Measurements from ENCODE around the gene DGKI. TPM values are rescaled to one million over a fixed set of nuclear protein-coding genes. Genes with fewer than 3 reads are reported as not detected.

The DGKI gene
- total RNA-seq, 1 experiment from 2014 or later, result 0.55 TPM

DNA sequence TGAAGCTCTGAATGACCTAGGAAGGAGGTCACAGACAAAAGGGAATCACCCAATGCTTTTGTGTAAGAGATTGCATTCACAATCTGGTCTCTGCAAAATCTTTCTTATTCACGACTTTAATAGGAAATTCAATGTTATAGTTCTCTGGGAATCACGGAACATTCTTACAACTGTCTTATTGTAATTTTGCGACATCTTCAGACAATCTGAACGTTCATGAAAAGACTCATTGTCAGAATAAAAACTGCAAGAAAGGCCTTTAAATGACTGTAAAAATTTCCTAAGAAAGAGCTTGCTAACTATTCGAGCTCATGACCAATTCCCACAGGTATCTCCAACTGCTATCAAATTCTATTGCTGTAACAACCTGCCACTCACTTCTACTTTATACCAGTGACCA, 130.7 kb downstream of the DGKI start:
- Histone ChIP-seq H2BK15ac (ENCODE audit: low read depth, low read length) (no peak overlapping the region), H3K79me2 (ENCODE audit: insufficient read depth, low read length) (no peaks in the 10 kb centered on the region), H3K56ac (ENCODE audit: insufficient read length, low read depth, low read length) (no peak overlapping the region), H3K9ac (ENCODE audit: extremely low read depth, insufficient read length, low read length) (no peak overlapping the region), H2BK120ac (ENCODE audit: low read depth, low read length, poor library complexity, severe bottlenecking) (no peak overlapping the region), H3K23me2 (ENCODE audit: insufficient read length, low read depth, low read length, poor library complexity, severe bottlenecking) (no peaks in the 10 kb centered on the region), H3K23ac (ENCODE audit: insufficient read length, low read depth, low read length) (no peak overlapping the region), H3K27ac (ENCODE audit: insufficient read length, low read depth, low read length) (no peak overlapping the region), H2BK20ac (ENCODE audit: low read depth, low read length, poor library complexity, severe bottlenecking) (no peak overlapping the region), H3K4ac (ENCODE audit: low read depth, low read length) (no peak overlapping the region), H3K79me1 (ENCODE audit: insufficient read depth, low read depth, low read length, poor library complexity, severe bottlenecking) (no peaks in the 10 kb centered on the region), H3K27me3 (ENCODE audit: insufficient read depth, low read length) (no peaks in the 10 kb centered on the region), H4K20me1 (ENCODE audit: control insufficient read depth, insufficient read depth, insufficient read length) (no peaks in the 10 kb centered on the region), H3K18ac (ENCODE audit: insufficient read length, low read depth, low read length) (no peak overlapping the region), H4K8ac (replicated peaks; ENCODE audit: insufficient read length, low read depth, low read length) (no peak overlapping the region), H3K4me1 (ENCODE audit: insufficient read depth, low read length) (no peaks in the 10 kb centered on the region), H2AFZ (ENCODE audit: low read length) (no peak overlapping the region), H2BK5ac (ENCODE audit: insufficient read length, low read length) (no peak overlapping the region), H2BK12ac (ENCODE audit: insufficient read length, low read depth, low read length) (no peak overlapping the region), H4K91ac (ENCODE audit: insufficient read length, low read depth, low read length) (no peak overlapping the region), H3K14ac (ENCODE audit: insufficient read depth, low read length) (no peak overlapping the region), H3K9me3 (ENCODE audit: control insufficient read depth, low read depth, low read length) (no peaks in the 10 kb centered on the region), H2AK5ac (ENCODE audit: insufficient read length, low read length) (no peak overlapping the region), H3K4me2 (ENCODE audit: insufficient read depth, insufficient read length, low read length) (no peak overlapping the region), H4K5ac (ENCODE audit: insufficient read length, low read depth, low read length) (no peak overlapping the region), H3T11ph (ENCODE audit: low read length) (no peak overlapping the region)
- H3K27ac Mint-ChIP-seq, result no peak overlapping the region
- H3K9me3 Mint-ChIP-seq, result no peaks in the 10 kb centered on the region
- no CpG with 5 or more reads among the region's 5 CpGs for WGBS (ENCODE audit: extremely low coverage, insufficient read length, low lambda C conversion rate)
- H3K27me3 Mint-ChIP-seq (ENCODE audit: low read depth), result peaks cover 5% of the 10 kb centered on the region; the same call in 1 of the 2 replicates
- H3K4me1 Mint-ChIP-seq, result peaks cover 41 to 44% of the 10 kb centered on the region in 2 experiments
- no peaks in the 10 kb centered on the region; a peak in 1 of 7 replicates for H3K36me3 Mint-ChIP-seq (ENCODE audit: insufficient read depth in 1 of 3, low read depth in 3 of 3)
- TF ChIP-seq, protein P1, sequence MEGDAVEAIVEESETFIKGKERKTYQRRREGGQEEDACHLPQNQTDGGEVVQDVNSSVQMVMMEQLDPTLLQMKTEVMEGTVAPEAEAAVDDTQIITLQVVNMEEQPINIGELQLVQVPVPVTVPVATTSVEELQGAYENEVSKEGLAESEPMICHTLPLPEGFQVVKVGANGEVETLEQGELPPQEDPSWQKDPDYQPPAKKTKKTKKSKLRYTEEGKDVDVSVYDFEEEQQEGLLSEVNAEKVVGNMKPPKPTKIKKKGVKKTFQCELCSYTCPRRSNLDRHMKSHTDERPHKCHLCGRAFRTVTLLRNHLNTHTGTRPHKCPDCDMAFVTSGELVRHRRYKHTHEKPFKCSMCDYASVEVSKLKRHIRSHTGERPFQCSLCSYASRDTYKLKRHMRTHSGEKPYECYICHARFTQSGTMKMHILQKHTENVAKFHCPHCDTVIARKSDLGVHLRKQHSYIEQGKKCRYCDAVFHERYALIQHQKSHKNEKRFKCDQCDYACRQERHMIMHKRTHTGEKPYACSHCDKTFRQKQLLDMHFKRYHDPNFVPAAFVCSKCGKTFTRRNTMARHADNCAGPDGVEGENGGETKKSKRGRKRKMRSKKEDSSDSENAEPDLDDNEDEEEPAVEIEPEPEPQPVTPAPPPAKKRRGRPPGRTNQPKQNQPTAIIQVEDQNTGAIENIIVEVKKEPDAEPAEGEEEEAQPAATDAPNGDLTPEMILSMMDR (conservative IDR thresholded peaks at IDR 0.05), result no peak
- DNase-seq, result no peak
- no peak overlapping the region for H3K4me3 Mint-ChIP-seq
